Activated CD4-positive, alpha-beta T cell treated with anti-CD3 and anti-CD28 coated beads, Interleukin-2, amount 10 ng/mL, durations not matched to agents 24 days and 14 days (primary cell): ENCODE data around the gene ZNF644. TPM values are rescaled to one million over a fixed set of nuclear protein-coding genes. Genes with fewer than 3 reads are reported as not detected.

Experiments
- DNase-seq: peaks from one replicate; pipeline ENCODE4 v3.0.0; 2022
- H3K27ac Mint-ChIP-seq: one replicate; pipeline ENCODE4 v1.8.0; 2022; ENCODE audit warnings: mild to moderate bottlenecking, mixed read lengths
- H3K27me3 Mint-ChIP-seq: one replicate; pipeline ENCODE4 v1.8.0; 2022; ENCODE audit warnings: mixed read lengths
- H3K36me3 Mint-ChIP-seq: one replicate; pipeline ENCODE4 v1.8.0; 2022; ENCODE audit warnings: low read depth, mild to moderate bottlenecking, mixed read lengths
- H3K4me1 Mint-ChIP-seq: one replicate; pipeline ENCODE4 v1.8.0; 2021; ENCODE audit warnings: mixed read lengths
- H3K4me3 Mint-ChIP-seq: one replicate; pipeline ENCODE4 v1.8.0; 2022; ENCODE audit warnings: mild to moderate bottlenecking, moderate library complexity, mixed read lengths
- H3K9me3 Mint-ChIP-seq: one replicate; pipeline ENCODE4 v1.8.0; 2021; ENCODE audit warnings: mixed read lengths
- intact Hi-C: fragments of 100-400 bp; cut with micrococcal nuclease; formaldehyde crosslinking; loops from one replicate; pipeline ENCODE4 v1.15.1; 2023
- total RNA-seq: library from RNA; stranded (reverse); gene quantifications from 2 replicates; pipeline ENCODE4 v1.2.3, GENCODE V29; 2022

Gene ZNF644
- total RNA-seq, 1 donor from 2014 or later: 57.7 TPM

GRCh38 chr1:90876101-90876500 lies 145.7 kb downstream of the ZNF644 start:
- no peaks in the 10 kb centered on the region for H3K36me3 Mint-ChIP-seq
- H3K27me3 Mint-ChIP-seq: peaks cover under 1% of the 10 kb centered on the region
- DNase-seq: no peak
- H3K9me3 Mint-ChIP-seq: peaks cover 21% of the 10 kb centered on the region
- H3K4me3 Mint-ChIP-seq: no peak overlapping the region
- intact Hi-C loops: no loop called here
- H3K4me1 Mint-ChIP-seq: no peaks in the 10 kb centered on the region
- H3K27ac Mint-ChIP-seq: no peak overlapping the region
